ENCODE results near the gene COPG1.

The COPG1 gene

DNA sequence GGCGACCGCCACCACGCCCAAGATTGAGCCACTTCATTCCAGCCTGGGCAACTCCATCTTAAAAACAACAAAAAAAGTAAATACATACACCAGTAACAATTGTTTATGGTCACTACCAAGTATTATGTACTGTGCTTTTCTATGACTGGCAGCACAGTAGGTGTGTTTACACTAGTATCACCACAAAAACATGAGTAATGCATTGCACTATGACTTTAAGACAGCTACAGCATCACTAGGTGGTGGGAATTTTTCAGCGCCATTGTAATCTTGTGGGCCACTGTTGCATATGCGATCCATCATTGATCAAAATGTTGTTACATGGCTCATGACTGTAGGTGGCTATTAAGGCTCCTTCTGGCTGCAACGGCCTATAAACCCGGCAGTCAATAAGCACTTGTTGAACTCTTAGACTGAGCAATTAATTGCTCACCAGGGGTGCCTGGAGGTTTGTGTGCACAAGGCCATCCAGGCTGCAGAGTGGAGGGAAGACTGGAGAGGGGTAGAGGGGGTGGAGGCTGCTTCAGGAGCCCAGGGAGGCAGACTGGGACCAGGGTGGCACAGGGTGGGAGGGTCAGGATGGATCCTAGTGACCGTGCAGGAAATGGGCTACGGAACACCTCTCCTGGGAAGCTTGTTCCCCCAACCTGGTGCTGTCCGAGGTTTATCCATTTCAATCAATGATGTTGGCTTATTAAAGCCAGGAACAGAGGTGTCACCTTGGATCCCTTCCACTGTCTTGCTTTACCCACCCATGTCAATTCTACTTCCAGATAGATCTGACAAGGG is 17.9 kb upstream of the COPG1 start:
- Histone ChIP-seq H3K4me3 (no peak overlapping the region), H3K27ac (peak overlapping the region in 1 of 2 donors; percentile 38)
- no peak for DNase-seq (ENCODE audit: low spot score)
- TF ChIP-seq, protein P1, sequence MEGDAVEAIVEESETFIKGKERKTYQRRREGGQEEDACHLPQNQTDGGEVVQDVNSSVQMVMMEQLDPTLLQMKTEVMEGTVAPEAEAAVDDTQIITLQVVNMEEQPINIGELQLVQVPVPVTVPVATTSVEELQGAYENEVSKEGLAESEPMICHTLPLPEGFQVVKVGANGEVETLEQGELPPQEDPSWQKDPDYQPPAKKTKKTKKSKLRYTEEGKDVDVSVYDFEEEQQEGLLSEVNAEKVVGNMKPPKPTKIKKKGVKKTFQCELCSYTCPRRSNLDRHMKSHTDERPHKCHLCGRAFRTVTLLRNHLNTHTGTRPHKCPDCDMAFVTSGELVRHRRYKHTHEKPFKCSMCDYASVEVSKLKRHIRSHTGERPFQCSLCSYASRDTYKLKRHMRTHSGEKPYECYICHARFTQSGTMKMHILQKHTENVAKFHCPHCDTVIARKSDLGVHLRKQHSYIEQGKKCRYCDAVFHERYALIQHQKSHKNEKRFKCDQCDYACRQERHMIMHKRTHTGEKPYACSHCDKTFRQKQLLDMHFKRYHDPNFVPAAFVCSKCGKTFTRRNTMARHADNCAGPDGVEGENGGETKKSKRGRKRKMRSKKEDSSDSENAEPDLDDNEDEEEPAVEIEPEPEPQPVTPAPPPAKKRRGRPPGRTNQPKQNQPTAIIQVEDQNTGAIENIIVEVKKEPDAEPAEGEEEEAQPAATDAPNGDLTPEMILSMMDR (IDR thresholded peaks at IDR 0.05): no peak

DNA sequence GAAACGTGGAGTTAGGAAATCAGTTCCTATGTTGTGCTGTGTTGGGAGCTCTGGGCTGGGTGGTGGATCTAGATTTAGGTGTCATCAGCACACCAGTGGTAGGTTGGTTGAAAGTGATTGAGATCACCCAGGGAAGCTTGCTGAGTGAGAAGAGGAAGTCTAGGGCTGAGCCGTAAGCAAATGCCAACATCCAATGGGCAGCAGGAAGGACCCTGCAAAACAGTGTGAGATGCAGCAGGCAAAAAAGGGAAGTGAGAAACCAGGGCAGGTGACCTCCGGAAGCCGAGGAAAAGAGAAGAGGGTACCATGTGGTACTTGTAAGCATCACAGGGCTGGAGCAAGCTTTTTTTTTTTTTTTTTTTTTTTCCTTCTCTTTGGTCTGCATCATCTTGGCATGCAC is 15.9 kb upstream of the COPG1 start:
- DNase-seq (ENCODE audit: low spot score): no peak
- Histone ChIP-seq H3K4me3 (no peak overlapping the region), H3K27ac (peak overlapping the region in 1 of 2 donors; percentile 48)
- TF ChIP-seq, protein P1 (IDR thresholded peaks at IDR 0.05): no peak

DNA sequence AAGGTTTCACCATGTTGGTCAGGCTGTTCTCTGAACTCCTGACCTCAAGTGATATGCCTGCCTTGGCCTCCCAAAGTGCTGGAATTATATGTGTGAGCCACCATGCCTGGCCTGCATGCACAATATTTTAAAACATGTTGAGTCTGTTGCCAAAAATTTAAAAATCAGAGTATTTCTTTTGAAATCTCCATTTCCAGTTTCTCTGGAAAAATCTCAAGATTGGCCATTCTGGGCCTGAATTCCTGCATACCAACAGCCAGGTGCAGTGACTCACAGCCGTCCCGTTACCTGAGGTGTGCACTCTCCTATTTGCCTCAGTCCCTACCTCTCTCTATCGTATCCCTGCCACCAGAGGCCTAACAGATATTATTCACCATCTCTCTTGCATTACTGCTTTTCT is 15.0 kb upstream of the COPG1 start:
- Histone ChIP-seq H3K4me3 (no peak overlapping the region), H3K27ac (peak overlapping the region in 1 of 2 donors; percentile 22)
- TF ChIP-seq, protein P1 (IDR thresholded peaks at IDR 0.05): no peak
- DNase-seq (ENCODE audit: low spot score): no peak

DNA sequence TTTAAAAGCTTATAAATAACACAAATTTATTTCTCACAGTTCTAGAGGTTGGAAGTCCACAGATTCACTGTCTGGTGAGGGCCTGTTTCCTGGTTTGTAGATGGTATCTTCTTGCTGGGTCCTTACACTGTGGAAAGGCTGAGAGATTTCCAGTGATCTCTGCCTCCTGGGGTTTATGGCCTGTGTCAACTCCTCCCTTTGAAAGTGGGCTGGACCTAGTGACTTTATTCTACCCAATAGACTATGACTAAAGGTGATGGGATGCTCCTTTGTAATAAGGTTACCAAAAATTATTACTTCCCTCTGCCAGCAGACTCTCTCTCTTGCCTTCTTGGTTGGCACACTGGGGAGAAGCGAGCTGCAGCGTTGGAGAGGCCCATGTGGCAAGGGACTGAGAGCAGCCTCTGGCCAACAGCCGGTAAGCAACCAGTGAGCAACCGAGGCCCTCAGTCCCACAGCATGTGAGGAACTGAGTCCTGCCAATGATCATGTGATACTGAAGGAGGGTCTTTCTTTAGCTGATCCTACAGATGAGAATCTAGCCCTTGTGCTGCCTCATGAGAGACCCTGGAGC is 14.0 kb upstream of the COPG1 start:
- no peak overlapping the region for H3K4me3 ChIP-seq
- no peak for DNase-seq (ENCODE audit: low spot score)
- H3K27ac ChIP-seq: no peak overlapping the region
- TF ChIP-seq, protein P1 (IDR thresholded peaks at IDR 0.05): no peak

DNA sequence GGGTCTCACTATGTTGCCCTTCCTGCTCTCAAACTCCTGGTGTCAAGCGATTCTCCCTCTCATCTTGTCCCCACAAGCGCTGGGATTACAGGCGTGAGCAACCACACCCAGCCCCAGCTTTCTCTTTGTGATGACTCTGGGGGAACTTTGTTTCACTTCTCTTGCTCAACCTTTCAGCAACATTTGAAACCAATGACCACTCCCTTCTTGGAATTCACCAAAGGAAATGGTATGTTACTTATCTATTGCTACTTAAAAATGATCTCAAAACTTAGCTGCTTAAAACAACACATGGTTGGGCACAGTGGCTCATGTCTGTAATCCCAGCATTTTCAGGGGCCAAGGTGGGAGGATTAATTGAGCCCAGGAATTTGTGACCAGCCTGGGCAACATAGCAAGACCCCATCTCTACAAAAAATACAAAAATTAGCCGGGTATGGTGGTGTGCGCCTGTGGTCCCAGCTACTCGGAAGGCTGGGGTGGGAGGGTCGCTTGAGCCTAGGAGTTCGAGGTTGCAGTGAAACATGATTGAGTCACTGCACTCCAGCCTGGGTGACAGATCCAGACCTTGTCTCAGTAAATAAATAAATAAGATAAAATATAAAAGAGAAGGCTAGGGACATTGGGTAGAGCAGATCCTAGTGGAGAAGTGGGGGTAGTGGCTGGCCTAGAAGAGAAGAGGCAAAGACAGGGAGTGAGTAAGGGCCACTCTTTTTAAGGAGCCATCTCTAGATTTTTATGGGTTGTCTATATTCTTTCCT is 10.3 kb upstream of the COPG1 start:
- Histone ChIP-seq H3K4me3 (no peak overlapping the region), H3K27ac (peak overlapping the region in 1 of 2 donors; percentile 65)
- DNase-seq (ENCODE audit: low spot score): no peak
- TF ChIP-seq, protein P1 (IDR thresholded peaks at IDR 0.05): no peak

DNA sequence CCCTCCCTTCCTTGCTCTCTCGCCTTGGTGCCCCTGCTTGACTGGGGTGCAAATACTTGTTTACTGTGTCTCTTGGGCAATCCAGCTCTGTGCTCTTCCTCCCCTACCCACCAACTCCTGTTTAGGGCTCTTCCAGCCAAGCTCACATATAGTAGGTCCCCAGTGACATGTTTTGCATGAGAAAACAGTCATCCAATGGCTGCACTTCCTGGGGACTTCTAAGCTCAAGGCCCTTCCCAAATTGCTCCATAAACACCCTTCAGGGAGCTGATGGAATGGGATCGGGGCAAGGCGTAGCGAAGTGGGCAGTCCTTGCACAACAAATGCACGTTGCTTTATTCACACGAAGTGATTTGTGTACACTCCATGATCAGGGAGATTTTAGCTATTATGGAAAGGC is 9.4 kb upstream of the COPG1 start:
- Histone ChIP-seq H3K27ac (peak overlapping the region in 1 of 2 donors; percentile 37), H3K4me3 (no peak overlapping the region)
- DNase-seq (ENCODE audit: low spot score): no peak
- TF ChIP-seq, protein P1 (IDR thresholded peaks at IDR 0.05): no peak
